Measurements from ENCODE around the gene IGF1R.

DNA sequence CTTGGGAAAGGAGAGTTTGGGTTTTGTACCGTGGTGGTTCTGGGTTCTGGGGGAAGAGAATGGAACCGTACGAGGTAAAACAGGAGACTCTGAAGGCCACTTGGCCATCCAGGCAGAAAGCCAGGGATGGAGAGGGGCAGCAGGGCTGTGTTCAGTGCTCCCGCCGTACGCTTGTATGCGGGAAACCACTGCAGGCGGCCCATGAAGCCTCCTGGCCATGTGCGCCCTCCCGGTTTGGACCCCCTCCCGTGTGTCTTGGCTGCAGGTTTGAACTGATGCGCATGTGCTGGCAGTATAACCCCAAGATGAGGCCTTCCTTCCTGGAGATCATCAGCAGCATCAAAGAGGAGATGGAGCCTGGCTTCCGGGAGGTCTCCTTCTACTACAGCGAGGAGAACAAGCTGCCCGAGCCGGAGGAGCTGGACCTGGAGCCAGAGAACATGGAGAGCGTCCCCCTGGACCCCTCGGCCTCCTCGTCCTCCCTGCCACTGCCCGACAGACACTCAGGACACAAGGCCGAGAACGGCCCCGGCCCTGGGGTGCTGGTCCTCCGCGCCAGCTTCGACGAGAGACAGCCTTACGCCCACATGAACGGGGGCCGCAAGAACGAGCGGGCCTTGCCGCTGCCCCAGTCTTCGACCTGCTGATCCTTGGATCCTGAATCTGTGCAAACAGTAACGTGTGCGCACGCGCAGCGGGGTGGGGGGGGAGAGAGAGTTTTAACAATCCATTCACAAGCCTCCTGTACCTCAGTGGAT, 308.6 kb downstream of the IGF1R start:
- TF ChIP-seq, protein P1, sequence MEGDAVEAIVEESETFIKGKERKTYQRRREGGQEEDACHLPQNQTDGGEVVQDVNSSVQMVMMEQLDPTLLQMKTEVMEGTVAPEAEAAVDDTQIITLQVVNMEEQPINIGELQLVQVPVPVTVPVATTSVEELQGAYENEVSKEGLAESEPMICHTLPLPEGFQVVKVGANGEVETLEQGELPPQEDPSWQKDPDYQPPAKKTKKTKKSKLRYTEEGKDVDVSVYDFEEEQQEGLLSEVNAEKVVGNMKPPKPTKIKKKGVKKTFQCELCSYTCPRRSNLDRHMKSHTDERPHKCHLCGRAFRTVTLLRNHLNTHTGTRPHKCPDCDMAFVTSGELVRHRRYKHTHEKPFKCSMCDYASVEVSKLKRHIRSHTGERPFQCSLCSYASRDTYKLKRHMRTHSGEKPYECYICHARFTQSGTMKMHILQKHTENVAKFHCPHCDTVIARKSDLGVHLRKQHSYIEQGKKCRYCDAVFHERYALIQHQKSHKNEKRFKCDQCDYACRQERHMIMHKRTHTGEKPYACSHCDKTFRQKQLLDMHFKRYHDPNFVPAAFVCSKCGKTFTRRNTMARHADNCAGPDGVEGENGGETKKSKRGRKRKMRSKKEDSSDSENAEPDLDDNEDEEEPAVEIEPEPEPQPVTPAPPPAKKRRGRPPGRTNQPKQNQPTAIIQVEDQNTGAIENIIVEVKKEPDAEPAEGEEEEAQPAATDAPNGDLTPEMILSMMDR (IDR thresholded peaks at IDR 0.05), result no peak
- TF ChIP-seq POLR2AphosphoS5 (IDR thresholded peaks at IDR 0.05), result no peak
